ENCODE results near the gene NLRP13. TPM values are rescaled to one million over a fixed set of nuclear protein-coding genes. Genes with fewer than 3 reads are reported as not detected.

The NLRP13 gene
- total and polyA plus RNA-seq, 2 of the 8 experiments (the other 6 are each of a cell fraction or from before 2014, with no cell fraction given) = not detected

DNA sequence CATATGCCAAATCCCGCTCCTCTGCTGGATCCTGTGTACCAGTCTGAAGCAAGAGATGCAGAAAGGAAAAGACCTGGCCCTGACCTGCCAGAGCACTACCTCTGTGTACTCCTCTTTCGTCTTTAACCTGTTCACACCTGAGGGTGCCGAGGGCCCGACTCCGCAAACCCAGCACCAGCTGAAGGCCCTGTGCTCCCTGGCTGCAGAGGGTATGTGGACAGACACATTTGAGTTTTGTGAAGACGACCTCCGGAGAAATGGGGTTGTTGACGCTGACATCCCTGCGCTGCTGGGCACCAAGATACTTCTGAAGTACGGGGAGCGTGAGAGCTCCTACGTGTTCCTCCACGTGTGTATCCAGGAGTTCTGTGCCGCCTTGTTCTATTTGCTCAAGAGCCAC is 73.7 kb downstream of the NLRP13 start (continued):
- TF ChIP-seq RBBP5 (IDR thresholded peaks at IDR 0.05; ENCODE audit: borderline replicate concordance, low read depth, low read length) (no peak), JUN (IDR thresholded peaks at IDR 0.05; ENCODE audit: low read depth, low read length) (no peak), HDAC2 (IDR thresholded peaks at IDR 0.05; ENCODE audit: borderline replicate concordance in 1 of 2, low read depth in 2 of 2, low read length in 2 of 2) (no peak), SIRT6 (IDR thresholded peaks at IDR 0.05; ENCODE audit: low read length) (no peak), MAFK (IDR thresholded peaks at IDR 0.05; ENCODE audit: low read depth, low read length) (no peak), SIX5 (IDR thresholded peaks at IDR 0.05; ENCODE audit: low read depth, low read length) (no peak), ASH2L (IDR thresholded peaks at IDR 0.05; ENCODE audit: low read length) (no peak)

All from H1 (cell line).